22Rv1 (cell line): Measurements from ENCODE around the gene LTA.

Source experiments
- CTCF ChIP-seq: fragments of 450-650 bp; IDR thresholded peaks from 2 replicates; pipeline ENCODE4 v1.5.1; 2017; ENCODE audit warnings: mild to moderate bottlenecking
- ZFX ChIP-seq: fragments of 450-650 bp; IDR thresholded peaks from 2 replicates; pipeline ENCODE4 v1.6.1; 2017; ENCODE audit warnings: antibody characterized with exemption, borderline replicate concordance

- TF ChIP-seq CTCF (no peak), ZFX (no peak)
Observed at GRCh38 chr6:31617010-31617409, 44.9 kb downstream of the LTA start.
